ENCODE data around the gene MAD1L1.

The MAD1L1 gene

GRCh38 chr7:2049782-2050510, 182.8 kb downstream of the MAD1L1 start:
- in situ Hi-C loops (cut with MboI; ENCODE audit: low sequenced_read_pairs): no loop called here

- in situ Hi-C loops (cut with MboI; ENCODE audit: low sequenced_read_pairs): no loop called here
Observed at GRCh38 chr7:2049111-2049781, 183.5 kb downstream of the MAD1L1 start.

- in situ Hi-C loops (cut with MboI; ENCODE audit: low sequenced_read_pairs): no loop called here
Observed at GRCh38 chr7:2048531-2048930, 184.2 kb downstream of the MAD1L1 start.

GRCh38 chr7:2048006-2048405, 184.7 kb downstream of the MAD1L1 start:
- in situ Hi-C loops (cut with MboI; ENCODE audit: low sequenced_read_pairs): no loop called here

- in situ Hi-C loops (cut with MboI; ENCODE audit: low sequenced_read_pairs): no loop called here
Observed at GRCh38 chr7:2046581-2047565, 185.9 kb downstream of the MAD1L1 start.

GRCh38 chr7:2045559-2046405, 187.0 kb downstream of the MAD1L1 start:
- in situ Hi-C loops (cut with MboI; ENCODE audit: low sequenced_read_pairs): no loop called here

GRCh38 chr7:2044883-2045471, 187.8 kb downstream of the MAD1L1 start:
- in situ Hi-C loops (cut with MboI; ENCODE audit: low sequenced_read_pairs): no loop called here

GRCh38 chr7:2044311-2044882, 188.3 kb downstream of the MAD1L1 start:
- in situ Hi-C loops (cut with MboI; ENCODE audit: low sequenced_read_pairs): no loop called here

GRCh38 chr7:2043316-2044039, 189.3 kb downstream of the MAD1L1 start:
- in situ Hi-C loops (cut with MboI; ENCODE audit: low sequenced_read_pairs): no loop called here

- in situ Hi-C loops (cut with MboI; ENCODE audit: low sequenced_read_pairs): no loop called here
Observed at GRCh38 chr7:2042650-2043049, 190.1 kb downstream of the MAD1L1 start.

GRCh38 chr7:2041496-2042367, 191.0 kb downstream of the MAD1L1 start:
- in situ Hi-C loops (cut with MboI; ENCODE audit: low sequenced_read_pairs): no loop called here

GRCh38 chr7:2040893-2041270, 191.9 kb downstream of the MAD1L1 start:
- in situ Hi-C loops (cut with MboI; ENCODE audit: low sequenced_read_pairs): no loop called here

- in situ Hi-C loops (cut with MboI; ENCODE audit: low sequenced_read_pairs): no loop called here
Observed at GRCh38 chr7:2040201-2040892, 192.4 kb downstream of the MAD1L1 start.

GRCh38 chr7:2038931-2039728, 193.6 kb downstream of the MAD1L1 start:
- in situ Hi-C loops (cut with MboI; ENCODE audit: low sequenced_read_pairs): no loop called here

- in situ Hi-C loops (cut with MboI; ENCODE audit: low sequenced_read_pairs): no loop called here
Observed at GRCh38 chr7:2037808-2038522, 194.8 kb downstream of the MAD1L1 start.

GRCh38 chr7:2037301-2037807, 195.4 kb downstream of the MAD1L1 start:
- in situ Hi-C loops (cut with MboI; ENCODE audit: low sequenced_read_pairs): no loop called here

Measured in HL-60/S4 treated with retinoic acid at 250 ng/mL for 4 days and 3 days (cell line).